HG03135 (cell line): ENCODE data around the gene CMSS1.

Source experiments
- ATAC-seq: cut with Tn5 transposase; IDR thresholded peaks from one replicate; pipeline ENCODE4 v1.9.1; 2021; ENCODE audit warnings: mild to moderate bottlenecking, moderate library complexity; ENCODE audit not compliant: unreplicated experiment

CMSS1 gene

GRCh38 chr3:100010087-100010417, 192.4 kb downstream of the CMSS1 start:
- no peak for ATAC-seq

GRCh38 chr3:100018806-100019205, 201.1 kb downstream of the CMSS1 start:
- no peak for ATAC-seq

GRCh38 chr3:100019719-100020118, 202.1 kb downstream of the CMSS1 start:
- no peak for ATAC-seq

GRCh38 chr3:100020876-100021644, 203.4 kb downstream of the CMSS1 start:
- no peak for ATAC-seq

- ATAC-seq, result no peak
Observed at GRCh38 chr3:100022506-100022905, 204.8 kb downstream of the CMSS1 start.

GRCh38 chr3:100023150-100023549, 205.5 kb downstream of the CMSS1 start:
- no peak for ATAC-seq

GRCh38 chr3:100023595-100023994, 205.9 kb downstream of the CMSS1 start:
- ATAC-seq, result no peak

GRCh38 chr3:100024520-100025303, 207.1 kb downstream of the CMSS1 start:
- no peak for ATAC-seq

- no peak for ATAC-seq
Observed at GRCh38 chr3:100027321-100027720, 209.7 kb downstream of the CMSS1 start.

GRCh38 chr3:100029052-100029451, 211.4 kb downstream of the CMSS1 start:
- ATAC-seq, result no peak

- ATAC-seq, result no peak
Observed at GRCh38 chr3:100029689-100030088, 212.0 kb downstream of the CMSS1 start.

GRCh38 chr3:100030346-100030745, 212.7 kb downstream of the CMSS1 start:
- ATAC-seq, result no peak

- ATAC-seq, result no peak
Observed at GRCh38 chr3:100030914-100031425, 213.3 kb downstream of the CMSS1 start.

- no peak for ATAC-seq
Observed at GRCh38 chr3:100032243-100032642, 214.6 kb downstream of the CMSS1 start.

- ATAC-seq, result no peak
Observed at GRCh38 chr3:100033184-100033583, 215.5 kb downstream of the CMSS1 start.

GRCh38 chr3:100033903-100034471, 216.3 kb downstream of the CMSS1 start:
- no peak for ATAC-seq

GRCh38 chr3:100039075-100039474, 221.4 kb downstream of the CMSS1 start:
- ATAC-seq, result no peak

- ATAC-seq, result no peak
Observed at GRCh38 chr3:100040451-100041225, 223.0 kb downstream of the CMSS1 start.

GRCh38 chr3:100041328-100041749, 223.7 kb downstream of the CMSS1 start:
- no peak for ATAC-seq

GRCh38 chr3:100042166-100042981, 224.7 kb downstream of the CMSS1 start:
- ATAC-seq, result no peak
